IMR-90 (cell line): ENCODE results near the gene PI4KA. TPM values are rescaled to one million over a fixed set of nuclear protein-coding genes. Genes with fewer than 3 reads are reported as not detected.

ENCODE experiments used
- ATAC-seq: fragments of 200-7000 bp; cut with Tn5 transposase; 2 replicates; pipeline ENCODE4 v1.9.1; 2020; ENCODE audit warnings: low read depth, mild to moderate bottlenecking, moderate library complexity
- BruUV-seq: library from RNA; stranded (reverse); fragments of 400-500 nt; replicated peaks from 2 replicates; lab custom pipeline; 2021; lab: Mats Ljungman, UMichigan
- CTCF ChIA-PET: fragments of 300-600 bp; formaldehyde crosslinking; extraction: SDS; loops from one replicate; lab custom pipeline; 2021; ENCODE audit warnings: antibody characterized with exemption; lab: Yijun Ruan, JAX
- POLR2A ChIA-PET: fragments of 300-600 bp; sonication (Branson Sonifier 250); formaldehyde crosslinking; loops from one replicate; lab custom pipeline; 2022; ENCODE audit warnings: antibody characterized with exemption; ENCODE audit not compliant: unreplicated experiment; lab: Charles Lee
- DNase-seq: peaks from one replicate; pipeline ENCODE4 v3.0.0; 2013
- H2AFZ ChIP-seq: replicated peaks from 2 replicates; pipeline ENCODE3; 2013; ENCODE audit warnings: low read length, mild to moderate bottlenecking; ENCODE audit not compliant: poor library complexity
- H2AK5ac ChIP-seq: 2 replicates; pipeline ENCODE4 v1.6.1; 2013; ENCODE audit warnings: low read depth, low read length, inconsistent platforms
- H2AK9ac ChIP-seq: replicated peaks from 2 replicates; pipeline ENCODE3; 2013; ENCODE audit warnings: mild to moderate bottlenecking, low read depth, low read length, moderate library complexity; ENCODE audit not compliant: poor library complexity
- H2BK120ac ChIP-seq: 2 replicates; pipeline ENCODE4 v1.6.1; 2013; ENCODE audit warnings: low read depth, low read length, inconsistent platforms
- H2BK15ac ChIP-seq: 3 replicates; pipeline ENCODE4 v1.6.1; 2013; ENCODE audit warnings: low read depth, low read length, inconsistent platforms
- H2BK20ac ChIP-seq: 2 replicates; pipeline ENCODE4 v1.6.1; 2013; ENCODE audit warnings: low read depth, mild to moderate bottlenecking, inconsistent platforms, low read length, moderate library complexity
- H2BK5ac ChIP-seq: 2 replicates; pipeline ENCODE4 v1.6.1; 2013; ENCODE audit warnings: mild to moderate bottlenecking, low read depth, low read length, inconsistent platforms; ENCODE audit not compliant: poor library complexity, severe bottlenecking
- H3K14ac ChIP-seq: replicated peaks from 2 replicates; pipeline ENCODE4 v1.6.1; 2013; ENCODE audit warnings: low read depth, low read length, inconsistent platforms
- H3K18ac ChIP-seq: 2 replicates; pipeline ENCODE4 v1.6.1; 2013; ENCODE audit warnings: low read depth, low read length, control low read depth
- H3K23ac ChIP-seq: 2 replicates; pipeline ENCODE4 v1.6.1; 2013; ENCODE audit warnings: low read depth, low read length, inconsistent platforms
- H3K27ac ChIP-seq: 2 replicates; pipeline ENCODE4 v1.5.1; 2013; ENCODE audit warnings: mild to moderate bottlenecking, control low read depth, low read length; ENCODE audit not compliant: insufficient read depth
- H3K27me3 ChIP-seq: 2 replicates; pipeline ENCODE4 v1.6.1; 2013; ENCODE audit warnings: low read length; ENCODE audit not compliant: control insufficient read depth, insufficient read depth
- H3K36me3 ChIP-seq: 2 replicates; pipeline ENCODE4 v1.6.1; 2013; ENCODE audit warnings: low read length, mixed read lengths; ENCODE audit not compliant: control insufficient read depth, insufficient read depth
- H3K4ac ChIP-seq: 2 replicates; pipeline ENCODE4 v1.6.1; 2013; ENCODE audit warnings: low read depth, low read length, inconsistent platforms
- H3K4me1 ChIP-seq: 2 replicates; pipeline ENCODE4 v1.6.1; 2013; ENCODE audit warnings: low read length, mixed read lengths; ENCODE audit not compliant: control insufficient read depth, insufficient read depth
- H3K4me2 ChIP-seq: 2 replicates; pipeline ENCODE4 v1.6.1; 2013; ENCODE audit warnings: low read depth, mild to moderate bottlenecking, control low read depth, low read length, moderate library complexity
- H3K4me3 ChIP-seq: 2 replicates; pipeline ENCODE4 v1.5.1; 2013; ENCODE audit warnings: low read depth, mild to moderate bottlenecking, control low read depth, low read length, moderate library complexity; ENCODE audit not compliant: insufficient read depth
- H3K56ac ChIP-seq: 2 replicates; pipeline ENCODE4 v1.6.1; 2013; ENCODE audit warnings: low read length, inconsistent platforms; ENCODE audit not compliant: insufficient read depth; ENCODE audit errors: extremely low read depth
- H3K79me1 ChIP-seq, 2 experiments: 2 replicates each; pipeline ENCODE4 v1.6.1; 2013; ENCODE audit warnings: low read length in 2 of 2, inconsistent platforms in 1 of 2, low read depth in 1 of 2
- H3K9ac ChIP-seq: 2 replicates; pipeline ENCODE4 v1.6.1; 2013; ENCODE audit warnings: low read depth, low read length, control low read depth
- H3K9me1 ChIP-seq: 2 replicates; pipeline ENCODE4 v1.6.1; 2013; ENCODE audit warnings: low read length, inconsistent platforms; ENCODE audit not compliant: insufficient read depth
- H3K9me3 ChIP-seq: 2 replicates; pipeline ENCODE4 v1.6.1; 2013; ENCODE audit warnings: low read length; ENCODE audit not compliant: control insufficient read depth, insufficient read depth
- H4K20me1 ChIP-seq: 2 replicates; pipeline ENCODE4 v1.6.1; 2013; ENCODE audit warnings: low read length, inconsistent platforms; ENCODE audit not compliant: insufficient read depth
- H4K5ac ChIP-seq: 2 replicates; pipeline ENCODE4 v1.6.1; 2013; ENCODE audit warnings: mild to moderate bottlenecking, low read depth, low read length, control low read depth
- H4K8ac ChIP-seq, 2 experiments: 2 replicates each; pipeline ENCODE4 v1.6.1; 2013; ENCODE audit warnings: low read depth in 2 of 2, low read length in 2 of 2, control low read depth in 1 of 2, inconsistent platforms in 1 of 2
- H4K91ac ChIP-seq: 2 replicates; pipeline ENCODE4 v1.6.1; 2013; ENCODE audit warnings: low read depth, low read length, inconsistent platforms; ENCODE audit not compliant: insufficient read depth
- CEBPB ChIP-seq: IDR thresholded peaks from 2 replicates; pipeline ENCODE4 v1.6.1; 2012; ENCODE audit warnings: low read depth, low read length, improper control_type of control experiment
- FOS ChIP-seq: fragments of 150-350 bp; IDR thresholded peaks from 2 replicates; pipeline ENCODE4 v1.6.1; 2016; ENCODE audit warnings: low read depth, low read length
- MAZ ChIP-seq: IDR thresholded peaks from 2 replicates; pipeline ENCODE4 v1.6.1; 2012; ENCODE audit warnings: low read depth, mild to moderate bottlenecking, low read length, improper control_type of control experiment, moderate library complexity, borderline replicate concordance
- MXI1 ChIP-seq: IDR thresholded peaks from 2 replicates; pipeline ENCODE4 v1.6.1; 2012; ENCODE audit warnings: low read depth, mild to moderate bottlenecking, low read length, moderate library complexity, borderline replicate concordance
- POLR2A ChIP-seq: IDR thresholded peaks from 2 replicates; pipeline ENCODE4 v1.6.1; 2012; ENCODE audit warnings: mild to moderate bottlenecking, low read depth, low read length
- SMC3 ChIP-seq: fragments of 150-350 bp; IDR thresholded peaks from 2 replicates; pipeline ENCODE4 v1.6.1; 2016; ENCODE audit warnings: low read depth, mild to moderate bottlenecking, antibody characterized with exemption, low read length, moderate library complexity
- WGBS, 2 experiments: methylation state at CpG; one replicate each; pipeline versions ENCODE4 v1.1.5 to v1.1.7; 2013; ENCODE audit warnings: missing lambda C conversion rate in 2 of 2; ENCODE audit not compliant: insufficient read length in 1 of 2; ENCODE audit errors: extremely low coverage in 2 of 2; 5-methylcytosine and 5-hydroxymethylcytosine counted together
- dilution Hi-C: fragments of 300-500 bp; cut with HindIII; formaldehyde crosslinking; loops from one replicate; pipeline ENCODE4 v1.14.3; 2018; ENCODE audit warnings: low sequenced_read_pairs; ENCODE audit not compliant: unreplicated experiment
- in situ Hi-C: fragments of 300-500 bp; cut with MboI; formaldehyde crosslinking; loops from 3 replicates; pipeline ENCODE4 v1.14.3; 2019; ENCODE audit warnings: low sequenced_read_pairs, inconsistent platforms, mixed read lengths
- intact Hi-C: fragments of 100-400 bp; cut with micrococcal nuclease; formaldehyde crosslinking; loops from 2 replicates; pipeline ENCODE4 v1.10.0; 2022
- polyA plus RNA-seq, 3 experiments: library from polyadenylated mRNA; depleted of rRNA; stranded (reverse); fragments of >200 nt; gene quantifications; 2 replicates each; pipeline ENCODE4 v1.2.3, GENCODE V29; 2012; ENCODE audit warnings: low replicate concordance in 1 of 3
- total RNA-seq: library from RNA; depleted of rRNA; stranded (reverse); fragments of >200 nt; gene quantifications from 2 replicates; pipeline ENCODE4 v1.2.3, GENCODE V29; 2012
- TF ChIP-seq, protein P1 (sequence below): conservative IDR thresholded peaks from 2 replicates; pipeline ENCODE4 v1.5.1; 2012; ENCODE audit warnings: mild to moderate bottlenecking, low read depth, low read length, improper control_type of control experiment
- TF ChIP-seq, protein P2 (sequence below): fragments of 150-350 bp; IDR thresholded peaks from 2 replicates; pipeline ENCODE4 v1.6.1; 2017; ENCODE audit warnings: mild to moderate bottlenecking, antibody characterized with exemption, low read length, low read depth

PI4KA gene
- total and polyA plus RNA-seq, 2 of the 4 experiments (the other 2 are of a cell fraction): 16.8 to 35.5 TPM

DNA sequence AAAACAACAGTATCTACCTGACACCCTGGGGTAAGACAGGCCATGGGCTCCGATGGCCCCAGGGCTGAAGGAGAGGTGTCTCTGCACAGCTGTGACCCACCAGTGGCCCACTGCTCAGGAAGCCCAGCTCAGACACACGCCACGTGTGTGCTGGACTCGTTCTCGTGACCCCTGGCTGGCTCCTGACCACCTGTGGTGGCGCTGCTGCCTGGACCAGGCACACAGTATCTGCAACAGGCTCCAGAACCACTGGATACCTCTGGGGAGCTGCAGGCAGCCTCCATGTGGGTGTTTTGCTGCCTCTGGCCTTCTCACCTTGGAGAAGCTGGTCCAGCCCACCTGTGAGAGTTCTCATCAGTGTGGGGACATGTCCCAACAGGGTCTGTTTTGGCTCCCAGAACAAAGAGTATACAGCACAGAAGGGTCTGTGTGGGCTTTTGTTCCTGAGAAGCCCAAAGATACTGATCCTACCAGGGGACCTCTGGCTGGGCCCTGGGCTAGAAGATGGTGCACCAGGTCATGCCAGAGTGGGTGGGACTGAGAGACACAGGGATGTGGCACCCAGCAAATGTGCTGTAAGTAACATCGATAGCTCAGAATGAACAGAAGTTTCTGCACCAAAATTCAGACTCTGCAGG lies 106.4 kb downstream of the PI4KA start:
- 100% methylated on average over 3 of the region's 7 CpGs; no CpG with 5 or more reads in 1 of the 2 experiments for WGBS, 2 experiments
- no peak overlapping the region for H3K4me3 ChIP-seq
- no peak overlapping the region for H3K27ac ChIP-seq
- H2AK5ac ChIP-seq: no peak overlapping the region
- H3K18ac ChIP-seq: no peak overlapping the region
- no peak overlapping the region for H4K91ac ChIP-seq
- H4K8ac ChIP-seq: no peak overlapping the region
- ATAC-seq (no peak), DNase-seq (no peak)
- no peak overlapping the region for H2AFZ ChIP-seq
- H3K56ac ChIP-seq: no peak overlapping the region
- TF ChIP-seq, protein P1, sequence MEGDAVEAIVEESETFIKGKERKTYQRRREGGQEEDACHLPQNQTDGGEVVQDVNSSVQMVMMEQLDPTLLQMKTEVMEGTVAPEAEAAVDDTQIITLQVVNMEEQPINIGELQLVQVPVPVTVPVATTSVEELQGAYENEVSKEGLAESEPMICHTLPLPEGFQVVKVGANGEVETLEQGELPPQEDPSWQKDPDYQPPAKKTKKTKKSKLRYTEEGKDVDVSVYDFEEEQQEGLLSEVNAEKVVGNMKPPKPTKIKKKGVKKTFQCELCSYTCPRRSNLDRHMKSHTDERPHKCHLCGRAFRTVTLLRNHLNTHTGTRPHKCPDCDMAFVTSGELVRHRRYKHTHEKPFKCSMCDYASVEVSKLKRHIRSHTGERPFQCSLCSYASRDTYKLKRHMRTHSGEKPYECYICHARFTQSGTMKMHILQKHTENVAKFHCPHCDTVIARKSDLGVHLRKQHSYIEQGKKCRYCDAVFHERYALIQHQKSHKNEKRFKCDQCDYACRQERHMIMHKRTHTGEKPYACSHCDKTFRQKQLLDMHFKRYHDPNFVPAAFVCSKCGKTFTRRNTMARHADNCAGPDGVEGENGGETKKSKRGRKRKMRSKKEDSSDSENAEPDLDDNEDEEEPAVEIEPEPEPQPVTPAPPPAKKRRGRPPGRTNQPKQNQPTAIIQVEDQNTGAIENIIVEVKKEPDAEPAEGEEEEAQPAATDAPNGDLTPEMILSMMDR: no peak
- TF ChIP-seq FOS (no peak), POLR2A (no peak), SMC3 (no peak), MXI1 (no peak), CEBPB (no peak), MAZ (no peak)
- TF ChIP-seq, protein P2, sequence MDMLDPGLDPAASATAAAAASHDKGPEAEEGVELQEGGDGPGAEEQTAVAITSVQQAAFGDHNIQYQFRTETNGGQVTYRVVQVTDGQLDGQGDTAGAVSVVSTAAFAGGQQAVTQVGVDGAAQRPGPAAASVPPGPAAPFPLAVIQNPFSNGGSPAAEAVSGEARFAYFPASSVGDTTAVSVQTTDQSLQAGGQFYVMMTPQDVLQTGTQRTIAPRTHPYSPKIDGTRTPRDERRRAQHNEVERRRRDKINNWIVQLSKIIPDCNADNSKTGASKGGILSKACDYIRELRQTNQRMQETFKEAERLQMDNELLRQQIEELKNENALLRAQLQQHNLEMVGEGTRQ: no peak
- H3K14ac ChIP-seq: no peak overlapping the region
- peaks cover 15% of the 10 kb centered on the region; the same call in 1 of the 2 replicates for H3K9me1 ChIP-seq
- H4K20me1 ChIP-seq: peaks cover 13% of the 10 kb centered on the region
- H2BK120ac ChIP-seq: no peak overlapping the region
- H4K5ac ChIP-seq: no peak overlapping the region
- in situ Hi-C loops: no loop called here
- no peak overlapping the region for H3K4ac ChIP-seq
- H2BK20ac ChIP-seq: no peak overlapping the region
- no peak overlapping the region for H3K23ac ChIP-seq
- no peaks in the 10 kb centered on the region for H3K9me3 ChIP-seq
- H3K36me3 ChIP-seq: peaks cover 36% of the 10 kb centered on the region
- ChIA-PET POLR2A (no interaction called here), CTCF (no interaction called here)
- H3K4me2 ChIP-seq: no peak overlapping the region
- H3K27me3 ChIP-seq: no peaks in the 10 kb centered on the region
- no peak overlapping the region for H2BK5ac ChIP-seq
- H3K9ac ChIP-seq: no peak overlapping the region
- H2BK15ac ChIP-seq: no peak overlapping the region
- H3K4me1 ChIP-seq: peaks cover 9% of the 10 kb centered on the region
- peak overlapping the region; percentile 58 for H2AK9ac ChIP-seq
- dilution Hi-C loops: no loop called here
- H3K79me1 ChIP-seq: no peaks in the 10 kb centered on the region; a peak in 1 of 4 replicates
- intact Hi-C loops: no loop called here
- no TSS peak for BruUV-seq
